GM18951 (cell line): Measurements from ENCODE around the gene STK26.
"Not testable (repeated sequence)": the region's sequence is repeated elsewhere in the genome, so short reads cannot be mapped to it uniquely, and the experiment has no call there.

Experiments
- POLR2A ChIP-seq: IDR thresholded peaks from 4 replicates; pipeline ENCODE4 v1.6.1; 2011; ENCODE audit warnings: mild to moderate bottlenecking; ENCODE audit not compliant: insufficient read length, insufficient read depth; ENCODE audit errors: extremely low read depth
- in situ Hi-C: fragments of 300-500 bp; cut with MboI; formaldehyde crosslinking; loops from one replicate; pipeline ENCODE4 v1.12.0; 2022; ENCODE audit warnings: low sequenced_read_pairs, mixed read lengths, inconsistent platforms; ENCODE audit not compliant: unreplicated experiment

STK26 gene

GRCh38 chrX:132022967-132023895 lies at the start of gene STK26:
Gene STK26 (plus strand): TSS chrX:132023302. CDS start chrX:132023618, 316 bp downstream.
- in situ Hi-C loops = no loop called here
- peak; percentile 83 for TF ChIP-seq POLR2A

- in situ Hi-C loops = no loop called here
- TF ChIP-seq POLR2A = no peak
These were observed 47.3 kb upstream of the STK26 start for GRCh38 chrX:131975851-131976250.

- TF ChIP-seq POLR2A = no peak
- in situ Hi-C loops = no loop called here
These were observed 45.5 kb upstream of the STK26 start for GRCh38 chrX:131977619-131978018.

DNA sequence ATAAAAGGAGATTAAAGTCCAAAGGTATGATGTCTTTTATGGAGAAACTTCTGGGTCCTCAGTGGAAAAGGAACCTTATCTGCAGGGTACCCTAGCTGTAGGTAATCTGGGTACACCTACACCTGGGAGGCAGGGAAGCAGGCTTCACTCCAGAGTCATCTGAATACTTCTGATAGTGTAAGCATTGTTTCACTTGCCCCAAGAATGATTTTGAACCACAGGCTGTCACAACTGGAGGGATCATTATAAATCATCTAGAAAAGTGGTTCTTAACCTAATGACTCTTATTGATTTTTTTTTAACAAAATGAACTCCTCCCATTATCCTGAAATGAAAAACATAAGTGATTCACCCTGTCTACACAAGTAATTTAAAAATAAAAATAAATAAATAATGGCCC lies 44.0 kb upstream of the STK26 start:
- TF ChIP-seq POLR2A = no peak
- in situ Hi-C loops = no loop called here

DNA sequence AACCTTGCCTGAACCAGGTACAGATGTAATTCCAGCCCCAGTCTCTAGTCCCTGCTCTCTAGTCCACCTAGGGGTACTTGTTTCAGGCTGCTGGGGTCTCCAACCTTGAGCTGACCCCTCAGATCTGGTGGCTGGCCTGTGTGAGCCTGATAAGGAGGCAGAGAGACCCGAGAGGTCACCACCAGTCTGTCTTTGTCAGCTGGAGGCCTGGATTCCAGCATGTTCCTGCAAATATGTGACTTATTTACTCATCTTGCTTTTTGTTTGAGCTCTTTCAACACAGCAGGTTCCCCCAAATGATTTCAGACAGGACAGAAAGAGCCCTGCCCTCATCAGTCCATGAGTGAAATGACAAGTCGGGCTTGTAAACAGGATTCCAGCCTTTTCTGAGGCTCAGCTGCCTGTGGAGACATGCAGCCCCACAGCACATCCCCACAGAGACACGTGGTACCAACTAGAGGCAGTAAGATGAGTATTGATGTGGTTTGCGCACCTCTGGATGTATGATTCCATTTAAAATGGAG lies 37.5 kb upstream of the STK26 start:
- TF ChIP-seq POLR2A = no peak

DNA sequence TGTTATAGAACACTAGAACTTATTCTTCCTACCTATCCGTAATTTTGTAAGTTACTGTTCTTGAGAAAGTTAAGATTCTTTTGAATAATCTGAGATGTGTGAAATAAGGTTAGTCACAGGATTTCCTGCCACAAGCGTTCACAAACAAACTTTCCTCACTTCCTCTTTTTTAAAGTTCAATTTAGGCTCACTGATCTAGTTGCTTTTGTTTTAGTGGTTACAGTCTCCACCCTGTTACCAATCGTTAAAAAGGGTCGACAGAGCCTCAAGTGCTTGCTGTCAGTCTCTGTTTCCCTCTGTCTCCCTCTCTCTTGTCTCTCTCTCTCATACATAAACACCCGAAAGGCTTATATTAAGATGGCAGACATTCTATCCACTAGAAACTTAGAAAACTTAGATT lies 35.9 kb upstream of the STK26 start:
- in situ Hi-C loops = no loop called here
- TF ChIP-seq POLR2A = no peak

More for the DNA sequence above, 37.5 kb upstream of the STK26 start:
- in situ Hi-C loops = no loop called here

DNA sequence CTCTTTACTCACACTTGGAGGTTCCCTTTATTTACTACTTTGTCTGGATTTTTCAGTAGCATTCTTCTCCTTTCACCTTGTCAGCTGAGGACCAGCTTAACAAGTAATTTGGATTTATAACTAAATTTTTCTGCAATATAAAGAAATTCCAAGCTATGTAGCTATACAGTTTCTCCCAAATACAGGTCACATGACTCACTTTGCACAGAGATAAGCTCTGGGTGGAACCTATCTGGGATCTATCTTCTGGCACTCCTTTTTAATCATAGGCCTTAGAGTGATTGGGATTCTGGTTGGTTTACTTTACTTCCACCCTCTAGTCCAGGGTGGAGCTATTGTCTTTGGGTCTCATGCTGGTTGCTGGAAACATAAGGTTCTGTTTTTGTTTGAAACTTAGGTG lies 34.9 kb upstream of the STK26 start:
- in situ Hi-C loops = no loop called here
- TF ChIP-seq POLR2A = no peak

GRCh38 chrX:132001127-132001526 lies 22.0 kb upstream of the STK26 start:
- in situ Hi-C loops = no loop called here
- TF ChIP-seq POLR2A = no peak

DNA sequence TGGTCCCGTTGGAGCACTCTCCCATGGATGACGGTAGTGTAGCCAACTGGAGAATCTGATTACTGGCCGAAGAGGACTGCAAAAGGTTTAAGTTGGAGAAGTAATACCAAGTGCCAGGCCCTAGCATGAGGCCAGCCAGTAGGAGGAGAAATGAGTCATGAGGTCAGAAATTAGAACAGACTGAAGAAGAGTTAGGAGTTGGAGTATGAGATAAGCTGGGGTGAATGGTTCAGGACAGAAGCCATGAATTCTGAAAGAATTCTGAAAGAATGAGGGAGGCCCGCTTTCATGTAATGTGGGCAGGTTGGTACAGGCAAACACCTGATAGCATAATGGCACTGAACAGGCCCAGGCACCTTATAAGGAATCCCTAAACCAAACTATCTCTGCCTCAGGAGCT lies 18.4 kb upstream of the STK26 start:
- no peak for TF ChIP-seq POLR2A
- in situ Hi-C loops = no loop called here

DNA sequence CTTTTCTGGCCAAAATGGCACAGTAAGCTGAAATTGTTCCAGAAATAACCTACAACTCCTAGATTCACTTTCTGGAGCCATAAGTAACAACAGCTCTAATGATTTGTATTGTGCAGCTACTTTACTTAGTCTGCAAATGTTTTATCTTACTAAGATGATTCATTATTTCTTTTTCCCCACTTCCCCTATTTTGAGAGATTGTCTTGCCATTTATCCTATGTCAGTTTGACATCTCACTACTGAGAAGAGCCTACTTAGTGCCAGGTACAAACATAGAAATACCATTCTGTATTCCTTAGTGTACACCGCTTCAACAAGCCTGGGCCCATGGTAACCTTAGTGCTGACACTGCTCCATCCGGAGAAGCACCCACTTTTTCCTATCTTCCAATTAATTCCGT lies 13.8 kb upstream of the STK26 start:
- no peak for TF ChIP-seq POLR2A

DNA sequence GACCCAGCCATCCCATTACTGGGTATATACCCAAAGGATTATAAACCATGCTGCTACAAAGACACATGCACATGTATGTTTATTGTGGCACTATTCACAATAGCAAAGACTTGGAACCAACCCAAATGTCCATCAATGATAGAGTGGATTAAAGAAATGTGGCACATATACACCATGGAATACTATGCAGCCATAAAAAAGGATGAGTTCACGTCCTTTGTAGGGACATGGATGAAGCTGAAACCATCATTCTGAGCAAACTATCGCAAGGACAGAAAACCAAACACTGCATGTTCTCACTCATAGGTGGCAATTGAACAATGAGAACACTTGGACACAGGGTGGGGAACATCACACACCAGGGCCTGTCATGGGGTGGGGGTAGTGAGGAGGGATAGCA lies 12.9 kb upstream of the STK26 start:
- in situ Hi-C loops = not testable (repeated sequence)

More for the DNA sequence above, 13.8 kb upstream of the STK26 start:
- in situ Hi-C loops = no loop called here

DNA sequence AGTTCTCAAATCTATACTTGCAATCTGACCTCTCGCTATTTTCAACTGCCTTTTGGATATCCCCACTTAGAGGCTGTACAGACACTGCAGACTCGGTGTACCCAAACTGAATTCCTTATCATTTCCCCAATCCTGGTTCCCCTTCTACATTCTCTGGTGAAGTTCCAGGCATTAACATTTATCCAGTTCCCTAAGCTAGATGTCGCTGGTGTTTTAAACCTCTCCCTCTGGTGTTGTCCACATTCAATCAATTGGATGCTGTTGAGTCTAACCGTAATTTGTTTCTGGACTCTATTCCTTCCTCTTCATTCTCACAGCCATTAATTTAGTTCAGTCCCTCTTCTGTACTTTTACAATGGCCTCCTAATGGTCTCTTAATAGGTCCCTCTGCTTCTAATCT lies 7.2 kb upstream of the STK26 start:
- no peak for TF ChIP-seq POLR2A
- in situ Hi-C loops = no loop called here

DNA sequence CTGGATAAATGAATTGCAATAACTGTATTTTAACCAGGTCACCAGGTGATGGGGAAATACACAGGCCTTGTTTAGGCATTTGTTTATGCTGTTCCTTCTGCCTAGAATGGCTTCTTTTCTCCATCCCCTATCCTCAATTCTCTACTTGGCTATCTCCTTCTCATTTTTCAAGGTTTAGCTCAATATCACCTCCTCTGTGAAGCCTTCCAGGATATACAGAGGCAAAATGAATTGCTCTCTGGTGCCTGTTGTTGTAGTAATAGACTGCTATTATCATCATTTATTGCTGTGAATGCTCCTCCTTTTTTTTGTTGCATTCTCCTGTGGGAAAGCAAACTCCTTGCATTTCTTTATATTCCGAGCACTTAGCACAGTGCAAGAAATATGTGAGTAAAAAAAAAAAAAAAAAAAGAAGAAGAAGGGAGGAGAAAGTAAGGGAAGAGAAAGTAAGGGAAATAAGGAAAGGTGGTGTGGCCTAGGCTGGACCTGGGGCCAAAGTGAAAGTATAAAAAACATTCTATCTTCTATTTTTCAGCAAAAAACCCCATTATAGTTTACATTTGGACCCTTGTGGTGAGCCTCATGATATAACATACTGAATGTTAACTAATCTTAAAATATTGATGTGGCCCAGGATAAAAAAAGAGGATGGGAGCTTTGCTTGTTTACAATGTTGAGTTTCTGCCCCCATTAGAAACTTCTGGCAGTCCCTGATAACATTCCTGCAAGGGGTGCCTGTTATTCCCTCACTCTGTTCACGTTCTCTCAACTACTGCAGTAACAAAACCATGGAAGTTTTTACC lies 6.3 kb upstream of the STK26 start:
- in situ Hi-C loops = no loop called here
- no peak for TF ChIP-seq POLR2A

GRCh38 chrX:132017431-132018185 lies 5.5 kb upstream of the STK26 start:
- in situ Hi-C loops = no loop called here

More at GRCh38 chrX:132017431-132018185, 5.5 kb upstream of the STK26 start:
- TF ChIP-seq POLR2A = no peak
